Liver (tissue), 3 donors: ENCODE measurements around the gene MUC2.

Source experiments
- CTCF ChIP-seq: fragments of 150-350 bp; IDR thresholded peaks from 2 replicates; pipeline ENCODE4 v1.5.1; 2017; ENCODE audit warnings: improper control_type of control experiment, low read depth, low read length; ENCODE audit not compliant: missing input control
- EGR1 ChIP-seq, 2 donors: IDR thresholded peaks; 2 replicates each; pipeline ENCODE4 v1.6.1; 2016 to 2018; ENCODE audit warnings: antibody characterized with exemption in 2 of 2, low read depth in 2 of 2
- FOXA1 ChIP-seq: IDR thresholded peaks from 2 replicates; pipeline ENCODE4 v1.6.1; 2016; ENCODE audit warnings: antibody characterized with exemption
- GABPA ChIP-seq, 2 donors: IDR thresholded peaks in 1 of 2; conservative IDR thresholded peaks in 1 of 2; 2 replicates each; pipeline ENCODE4 v1.6.1; 2016; ENCODE audit warnings: antibody characterized with exemption in 2 of 2, mild to moderate bottlenecking in 1 of 2, moderate library complexity in 1 of 2
- JUND ChIP-seq, 2 donors: IDR thresholded peaks; 2 replicates each; pipeline ENCODE4 v1.6.1; 2016; ENCODE audit warnings: antibody characterized with exemption in 2 of 2
- NR2F2 ChIP-seq: IDR thresholded peaks from 2 replicates; pipeline ENCODE4 v1.6.1; 2016; ENCODE audit warnings: antibody characterized with exemption
- RAD21 ChIP-seq, 2 donors: IDR thresholded peaks; 2 replicates each; pipeline ENCODE4 v1.6.1; 2016; ENCODE audit warnings: antibody characterized with exemption in 2 of 2, mild to moderate bottlenecking in 2 of 2
- REST ChIP-seq: IDR thresholded peaks from 2 replicates; pipeline ENCODE4 v1.6.1; 2016; ENCODE audit warnings: antibody characterized with exemption, mild to moderate bottlenecking
- SP1 ChIP-seq: IDR thresholded peaks from 2 replicates; pipeline ENCODE4 v1.6.1; 2018; ENCODE audit warnings: antibody characterized with exemption, mild to moderate bottlenecking
- TAF1 ChIP-seq: conservative IDR thresholded peaks from 2 replicates; pipeline ENCODE4 v1.6.1; 2016; ENCODE audit warnings: antibody characterized with exemption, mild to moderate bottlenecking
- ZBTB33 ChIP-seq: IDR thresholded peaks from 2 replicates; pipeline ENCODE4 v1.6.1; 2016; ENCODE audit warnings: antibody characterized with exemption
- donor health status: healthy.
- donor health status: healthy.

GRCh38 chr11:1113405-1114201 is 38.9 kb downstream of the MUC2 start:
- TF ChIP-seq CTCF = no peak
- TF ChIP-seq JUND (IDR thresholded peaks at IDR 0.05) = no peak
- TF ChIP-seq NR2F2 = no peak
- no peak for TF ChIP-seq EGR1 (IDR thresholded peaks at IDR 0.05; ENCODE audit: low read depth in 2 of 2)
- TF ChIP-seq ZBTB33 = no peak
- no peak for TF ChIP-seq TAF1
- no peak for TF ChIP-seq GABPA (IDR thresholded peaks at IDR 0.05 in 1 of 2, conservative IDR thresholded peaks at IDR 0.05 in 1 of 2)
- no peak for TF ChIP-seq SP1
- TF ChIP-seq FOXA1 = no peak
- no peak for TF ChIP-seq RAD21 (IDR thresholded peaks at IDR 0.05)
- no peak for TF ChIP-seq REST
